HEK293 (cell line): ENCODE measurements around the gene SLC7A4.

Experiments
- CTCF ChIA-PET: fragments of 350-600 bp; formaldehyde crosslinking; extraction: SDS; loops from one replicate; lab custom pipeline; 2021; ENCODE audit warnings: antibody characterized with exemption; lab: Yijun Ruan, JAX
- POLR2A ChIA-PET: fragments of 300-600 bp; formaldehyde crosslinking; extraction: SDS; loops from one replicate; lab custom pipeline; 2020; ENCODE audit warnings: antibody characterized with exemption, inconsistent platforms; lab: Yijun Ruan, JAX
- H3K27ac ChIP-seq: fragments of 200-500 bp; sonication (Bioruptor generic); 2 replicates; pipeline ENCODE4 v1.5.1; 2014; ENCODE audit warnings: low read depth, low read length, control low read depth, inconsistent platforms; ENCODE audit errors: extremely low read depth
- H3K36me3 ChIP-seq, 2 experiments: fragments of 200-500 bp in 1 of 2; sonication (Bioruptor generic) in 1 of 2; 1 replicate in 1 of 2; 2 replicates in 1 of 2; pipeline ENCODE4 v1.5.1; 2014 to 2017; ENCODE audit warnings: inconsistent platforms in 2 of 2, low read length in 2 of 2; ENCODE audit not compliant: control insufficient read depth in 2 of 2, insufficient read depth in 1 of 2
- H3K4me1 ChIP-seq: fragments of 200-500 bp; sonication (Bioruptor generic); 2 replicates; pipeline ENCODE4 v1.5.1; 2014; ENCODE audit warnings: mild to moderate bottlenecking, low read length, inconsistent platforms; ENCODE audit not compliant: control insufficient read depth, insufficient read depth
- H3K4me3 ChIP-seq: 2 replicates; pipeline ENCODE4 v1.5.1; 2011; ENCODE audit warnings: low read depth, mild to moderate bottlenecking, control low read depth, low read length, moderate library complexity
- H3K9me3 ChIP-seq: fragments of 200-500 bp; sonication (Bioruptor generic); 2 replicates; pipeline ENCODE4 v1.5.1; 2014; ENCODE audit warnings: low read depth, low read length, inconsistent platforms; ENCODE audit not compliant: control insufficient read depth, insufficient read depth
- ATF2 ChIP-seq: fragments of 450-650 bp; formaldehyde crosslinking; IDR thresholded peaks from 2 replicates; pipeline ENCODE4 v1.5.1; 2016; ENCODE audit warnings: missing biosample characterization, missing genetic modification characterization, low read depth
- GLIS2 ChIP-seq: fragments of 450-650 bp; formaldehyde crosslinking; IDR thresholded peaks from 2 replicates; pipeline ENCODE4 v1.5.1; 2016; ENCODE audit warnings: missing biosample characterization, missing genetic modification characterization
- PBX3 ChIP-seq: sonication (generic); formaldehyde crosslinking; IDR thresholded peaks from 2 replicates; pipeline ENCODE4 v1.8.1; 2022; ENCODE audit warnings: mild to moderate bottlenecking, moderate library complexity, missing genetic modification reagents
- SCRT2 ChIP-seq: fragments of 450-650 bp; formaldehyde crosslinking; IDR thresholded peaks from 2 replicates; pipeline ENCODE4 v1.5.1; 2016; ENCODE audit warnings: missing biosample characterization, missing genetic modification characterization
- SP2 ChIP-seq: fragments of 450-650 bp; formaldehyde crosslinking; IDR thresholded peaks from 2 replicates; pipeline ENCODE4 v1.5.1; 2016; ENCODE audit warnings: missing biosample characterization, missing genetic modification characterization
- TCF7L2 ChIP-seq: IDR thresholded peaks from 2 replicates; pipeline ENCODE4 v1.6.1; 2011; ENCODE audit warnings: low read depth, mild to moderate bottlenecking, inconsistent platforms, low read length, moderate library complexity, borderline replicate concordance
- ZBTB11 ChIP-seq: fragments of 450-650 bp; formaldehyde crosslinking; conservative IDR thresholded peaks from 2 replicates; pipeline ENCODE4 v1.5.1; 2016; ENCODE audit warnings: low read depth, missing biosample characterization, missing genetic modification characterization
- ZBTB7A ChIP-seq: fragments of 450-650 bp; formaldehyde crosslinking; IDR thresholded peaks from 2 replicates; pipeline ENCODE4 v1.5.1; 2016; ENCODE audit warnings: low read depth, missing biosample characterization, missing genetic modification characterization
- ZFHX2 ChIP-seq: fragments of 450-650 bp; formaldehyde crosslinking; conservative IDR thresholded peaks from 2 replicates; pipeline ENCODE4 v1.5.1; 2016; ENCODE audit warnings: missing biosample characterization, missing genetic modification characterization
- ZNF148 ChIP-seq: fragments of 450-650 bp; formaldehyde crosslinking; IDR thresholded peaks from 2 replicates; pipeline ENCODE4 v1.5.0; 2017; ENCODE audit warnings: missing biosample characterization, missing genetic modification characterization, borderline replicate concordance
- ZNF214 ChIP-seq: fragments of 450-650 bp; formaldehyde crosslinking; IDR thresholded peaks from 2 replicates; pipeline ENCODE4 v1.5.1; 2017; ENCODE audit warnings: missing biosample characterization, mild to moderate bottlenecking, missing genetic modification characterization, borderline replicate concordance
- ZNF549 ChIP-seq: fragments of 450-650 bp; IDR thresholded peaks from 2 replicates; pipeline ENCODE4 v1.5.1; 2018; ENCODE audit warnings: missing biosample characterization, missing genetic modification characterization, mild to moderate bottlenecking, inconsistent platforms, moderate library complexity
- ZNF610 ChIP-seq: fragments of 450-650 bp; formaldehyde crosslinking; IDR thresholded peaks from 2 replicates; pipeline ENCODE4 v1.5.1; 2016; ENCODE audit warnings: missing biosample characterization, missing genetic modification characterization, borderline replicate concordance
- ZNF623 ChIP-seq: fragments of 450-650 bp; formaldehyde crosslinking; IDR thresholded peaks from 2 replicates; pipeline ENCODE4 v1.5.1; 2016; ENCODE audit warnings: missing biosample characterization, missing genetic modification characterization
- ZNF624 ChIP-seq: fragments of 450-650 bp; formaldehyde crosslinking; IDR thresholded peaks from 2 replicates; pipeline ENCODE4 v1.5.1; 2017; ENCODE audit warnings: missing biosample characterization, missing genetic modification characterization
- ZNF639 ChIP-seq: fragments of 450-650 bp; formaldehyde crosslinking; IDR thresholded peaks from 2 replicates; pipeline ENCODE4 v1.5.1; 2016; ENCODE audit warnings: missing biosample characterization, missing genetic modification characterization
- ZNF664 ChIP-seq: fragments of 450-650 bp; formaldehyde crosslinking; IDR thresholded peaks from 2 replicates; pipeline ENCODE4 v1.5.1; 2016; ENCODE audit warnings: missing biosample characterization, missing genetic modification characterization

The SLC7A4 gene

GRCh38 chr22:21054714-21055563 is 22.6 kb upstream of the SLC7A4 start:
- POLR2A ChIA-PET: no interaction called here
- no peaks in the 10 kb centered on the region for H3K36me3 ChIP-seq

GRCh38 chr22:21054046-21054713 is 21.8 kb upstream of the SLC7A4 start:
- POLR2A ChIA-PET: no interaction called here

More at GRCh38 chr22:21054714-21055563, 22.6 kb upstream of the SLC7A4 start:
- Histone ChIP-seq H3K27ac (no peak overlapping the region), H3K4me1 (no peaks in the 10 kb centered on the region), H3K4me3 (no peak overlapping the region), H3K9me3 (no peaks in the 10 kb centered on the region)
- CTCF ChIA-PET: interaction anchor here (1.1 kb wide), 1 partner anchor 98 kb away, joined by 3 read pairs; no protein-coding TSS in a partner anchor
- TF ChIP-seq ZNF624 (tag by site-specific recombination) (no peak), ZFHX2 (tag by site-specific recombination) (no peak), SCRT2 (tag by site-specific recombination) (peak; percentile 53), ATF2 (no peak), ZBTB11 (tag by site-specific recombination) (no peak)

GRCh38 chr22:21052715-21053459 is 20.5 kb upstream of the SLC7A4 start:
- no peak overlapping the region for H3K4me3 ChIP-seq
- H3K36me3 ChIP-seq: no peaks in the 10 kb centered on the region
- H3K9me3 ChIP-seq: no peaks in the 10 kb centered on the region
- H3K27ac ChIP-seq: no peak overlapping the region
- ChIA-PET POLR2A (no interaction called here), CTCF (interaction anchor here (0.9 kb wide), 1 partner anchor 50 kb away, joined by 4 read pairs; no protein-coding TSS in a partner anchor)
- no peaks in the 10 kb centered on the region for H3K4me1 ChIP-seq
- TF ChIP-seq TCF7L2 (no peak), ZNF610 (no peak), ZNF214 (tag by site-specific recombination) (no peak), ZNF639 (tag by site-specific recombination) (no peak), PBX3 (no peak), ZNF549 (tag by site-specific recombination) (no peak), ZBTB7A (tag by site-specific recombination) (no peak), ZNF624 (tag by site-specific recombination) (no peak), ZNF623 (no peak), ZNF148 (tag by site-specific recombination) (no peak), ZNF664 (tag by site-specific recombination) (no peak)

More at GRCh38 chr22:21054046-21054713, 21.8 kb upstream of the SLC7A4 start:
- H3K4me1 ChIP-seq: no peaks in the 10 kb centered on the region
- H3K4me3 ChIP-seq: no peak overlapping the region
- TF ChIP-seq ZNF664 (tag by site-specific recombination) (no peak), GLIS2 (tag by site-specific recombination) (0 out of 2 replicates have a peak, but pooled peaks have one; percentile 18), SP2 (no peak)
- TF ChIP-seq, all 188 proteins: peak for 1
- CTCF ChIA-PET: interaction anchor here (0.9 kb wide), 1 partner anchor 48 kb away, joined by 4 read pairs; no protein-coding TSS in a partner anchor
- Histone ChIP-seq H3K36me3 (no peaks in the 10 kb centered on the region), H3K27ac (no peak overlapping the region), H3K9me3 (no peaks in the 10 kb centered on the region)
